Activated naive CD8-positive, alpha-beta T cell treated with anti-CD3 and anti-CD28 coated beads, Interleukin-2, amount 50 U/mL, for 24 hours (primary cell): Measurements from ENCODE around the gene PRR20C.
"Not testable (repeated sequence)": the region's sequence is repeated elsewhere in the genome, so short reads cannot be mapped to it uniquely, and the experiment has no call there.

Experiments
- ATAC-seq: fragments of 150-1000 bp; cut with Tn5 transposase; one replicate; pipeline ENCODE4 v1.10.0; 2021
- DNase-seq: peaks from one replicate; pipeline ENCODE4 v3.0.0; 2021
- H3K27ac Mint-ChIP-seq: one replicate; pipeline ENCODE4 v1.8.0; 2021; ENCODE audit warnings: mild to moderate bottlenecking, mixed read lengths
- H3K27me3 Mint-ChIP-seq: one replicate; pipeline ENCODE4 v1.8.0; 2021; ENCODE audit warnings: mixed read lengths
- H3K36me3 Mint-ChIP-seq: one replicate; pipeline ENCODE4 v1.8.0; 2021; ENCODE audit warnings: low read depth, mixed read lengths
- H3K4me1 Mint-ChIP-seq: one replicate; pipeline ENCODE4 v1.8.0; 2021; ENCODE audit warnings: mixed read lengths
- H3K4me3 Mint-ChIP-seq: one replicate; pipeline ENCODE4 v1.8.0; 2021; ENCODE audit warnings: mild to moderate bottlenecking, moderate library complexity, mixed read lengths
- H3K9me3 Mint-ChIP-seq: one replicate; pipeline ENCODE4 v1.8.0; 2021; ENCODE audit warnings: mixed read lengths

The PRR20C gene

DNA sequence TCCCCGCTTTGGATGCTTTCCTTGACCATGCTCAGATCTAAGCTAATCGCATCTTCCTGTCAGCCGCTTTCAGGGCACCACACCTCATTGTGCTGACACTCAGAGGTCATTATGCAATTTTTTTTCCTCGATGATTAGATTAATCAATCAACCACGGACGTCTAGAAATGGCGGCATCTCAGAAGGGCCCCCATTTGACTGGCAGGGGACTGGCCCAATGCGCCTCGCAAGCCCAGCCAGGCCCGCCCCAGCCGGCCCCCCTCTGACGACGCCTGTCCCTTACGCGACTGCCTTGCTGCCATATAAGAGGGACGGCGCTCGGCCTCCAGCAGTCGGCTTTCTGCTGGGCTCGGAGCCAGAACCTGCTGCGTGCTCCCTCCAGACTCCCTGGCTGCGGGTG lies at the start of gene PRR20C:
PRR20C (plus strand) TSS at position 301 of the 400 bp plus-strand sequence. CDS start 387 bp downstream, outside the sequence.
- ATAC-seq, H3K27ac Mint-ChIP-seq, DNase-seq, H3K4me1 Mint-ChIP-seq, H3K9me3 Mint-ChIP-seq, H3K4me3 Mint-ChIP-seq, H3K27me3 Mint-ChIP-seq, H3K36me3 Mint-ChIP-seq: not testable (repeated sequence)

DNA sequence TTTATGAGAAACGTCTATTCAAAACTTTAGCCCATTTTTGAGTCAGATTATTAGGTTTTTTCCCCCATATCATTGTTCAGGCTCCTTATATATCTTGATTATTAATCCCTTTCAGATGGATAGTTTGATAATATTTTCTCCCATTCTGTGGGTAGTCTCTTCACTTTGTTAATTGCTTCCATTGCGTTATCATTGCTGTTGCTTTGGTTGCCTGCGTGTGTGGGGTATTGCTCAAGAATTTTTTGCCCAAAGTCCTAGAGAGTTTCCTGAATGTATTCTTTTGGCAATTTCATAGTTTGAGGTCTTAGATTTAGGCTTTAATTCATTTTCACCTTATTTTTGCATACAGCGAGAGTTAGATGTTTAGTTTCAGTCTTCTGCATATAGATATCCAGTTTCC lies 38.9 kb upstream of the PRR20C start:
- Mint-ChIP-seq H3K4me3 (no peak overlapping the region), H3K9me3 (peaks cover 8% of the 10 kb centered on the region), H3K27ac (no peak overlapping the region), H3K27me3 (no peaks in the 10 kb centered on the region), H3K36me3 (no peaks in the 10 kb centered on the region), H3K4me1 (no peaks in the 10 kb centered on the region)
- ATAC-seq, result no peak
- no peak for DNase-seq

DNA sequence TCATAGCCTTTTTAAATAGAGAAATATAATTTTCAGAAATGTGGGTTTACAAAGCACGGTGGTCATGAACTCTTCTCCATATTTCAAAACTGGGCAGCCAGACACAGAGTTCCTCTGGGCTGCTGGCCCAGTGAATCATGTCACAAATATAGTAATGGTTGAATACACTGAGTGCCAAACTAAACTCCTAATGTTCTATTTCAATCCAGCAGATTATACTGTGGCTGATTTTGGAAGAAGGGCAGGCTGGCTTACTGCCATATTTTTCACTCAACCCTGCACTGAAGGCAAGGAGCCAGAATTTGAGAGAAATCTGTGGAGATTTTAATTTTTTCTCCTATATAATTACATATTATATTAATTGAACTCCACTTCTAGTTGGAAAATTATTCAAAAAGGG lies 30.2 kb upstream of the PRR20C start:
- Mint-ChIP-seq H3K36me3 (no peaks in the 10 kb centered on the region), H3K4me3 (no peak overlapping the region)

DNA sequence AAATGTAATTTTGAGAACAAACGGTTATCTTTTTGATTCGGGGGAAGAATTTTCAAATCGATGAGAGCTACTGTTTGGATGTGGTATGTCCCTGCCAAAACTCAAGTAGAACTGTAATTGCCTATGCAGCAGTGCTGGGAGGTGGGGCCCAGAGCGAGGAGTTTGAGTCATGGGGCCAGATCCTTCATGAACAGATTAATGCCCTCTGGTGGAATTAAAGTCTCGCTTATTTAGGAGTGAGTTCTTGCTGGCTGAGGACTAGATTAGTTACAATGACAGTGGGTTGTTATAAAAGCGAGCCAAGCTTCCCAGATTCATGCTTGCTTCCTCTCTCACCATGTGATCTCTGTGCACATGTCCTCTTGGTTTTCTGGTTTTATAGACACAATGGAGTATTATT lies 25.0 kb upstream of the PRR20C start:
- Mint-ChIP-seq H3K4me3 (no peak overlapping the region), H3K27ac (no peak overlapping the region), H3K9me3 (peaks cover 7% of the 10 kb centered on the region), H3K27me3 (no peaks in the 10 kb centered on the region), H3K36me3 (no peaks in the 10 kb centered on the region), H3K4me1 (no peaks in the 10 kb centered on the region)
- DNase-seq (no peak), ATAC-seq (no peak)

More for the DNA sequence above, 30.2 kb upstream of the PRR20C start:
- ATAC-seq (no peak), DNase-seq (no peak)
- no peaks in the 10 kb centered on the region for H3K4me1 Mint-ChIP-seq
- H3K27ac Mint-ChIP-seq, result no peak overlapping the region
- peaks cover 14% of the 10 kb centered on the region for H3K9me3 Mint-ChIP-seq
- H3K27me3 Mint-ChIP-seq, result no peaks in the 10 kb centered on the region

DNA sequence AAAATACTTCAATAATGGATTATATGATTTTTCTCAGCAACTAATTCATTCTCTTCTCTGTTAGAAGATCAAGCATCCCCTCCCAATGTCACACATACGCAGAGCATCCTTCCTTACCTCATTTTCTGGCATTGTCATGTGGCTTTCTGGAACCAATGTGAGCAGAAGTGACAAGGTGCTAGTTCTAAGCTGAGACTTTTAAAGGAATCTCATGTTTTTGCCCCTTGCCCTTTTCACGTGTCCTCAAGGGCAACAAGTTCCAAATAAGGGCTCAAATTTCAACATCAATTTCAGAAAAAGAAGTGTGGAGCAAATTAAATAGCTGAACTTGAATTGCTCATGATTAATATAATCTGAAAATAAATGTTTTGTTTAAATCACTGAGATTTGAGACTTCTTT lies 17.8 kb upstream of the PRR20C start:
- Mint-ChIP-seq H3K36me3 (no peaks in the 10 kb centered on the region), H3K27ac (no peak overlapping the region), H3K4me3 (no peak overlapping the region), H3K9me3 (no peaks in the 10 kb centered on the region), H3K4me1 (no peaks in the 10 kb centered on the region), H3K27me3 (no peaks in the 10 kb centered on the region)
- ATAC-seq, result no peak
- DNase-seq, result no peak

DNA sequence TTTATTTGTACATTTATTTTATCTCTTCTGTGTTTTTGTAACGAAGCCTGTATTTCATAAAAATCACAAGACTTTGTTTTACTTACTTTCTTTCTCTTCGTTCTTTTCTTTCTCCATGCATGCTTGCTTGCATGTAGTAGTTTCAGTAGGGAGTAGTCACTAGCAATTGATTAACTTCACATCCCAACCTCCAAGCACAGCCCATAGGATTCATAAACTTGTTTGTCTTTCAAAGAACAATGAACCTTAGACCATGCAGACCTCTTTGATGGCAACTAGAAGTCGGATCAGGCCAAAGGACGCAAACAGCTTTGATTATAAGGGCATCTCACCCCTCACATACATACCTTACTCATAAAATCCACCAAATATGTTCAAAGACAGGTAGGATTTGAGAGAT lies 16.3 kb upstream of the PRR20C start:
- Mint-ChIP-seq H3K4me3 (no peak overlapping the region), H3K27me3 (no peaks in the 10 kb centered on the region), H3K27ac (no peak overlapping the region), H3K36me3 (no peaks in the 10 kb centered on the region), H3K4me1 (no peaks in the 10 kb centered on the region), H3K9me3 (no peaks in the 10 kb centered on the region)
- ATAC-seq (no peak), DNase-seq (no peak)

DNA sequence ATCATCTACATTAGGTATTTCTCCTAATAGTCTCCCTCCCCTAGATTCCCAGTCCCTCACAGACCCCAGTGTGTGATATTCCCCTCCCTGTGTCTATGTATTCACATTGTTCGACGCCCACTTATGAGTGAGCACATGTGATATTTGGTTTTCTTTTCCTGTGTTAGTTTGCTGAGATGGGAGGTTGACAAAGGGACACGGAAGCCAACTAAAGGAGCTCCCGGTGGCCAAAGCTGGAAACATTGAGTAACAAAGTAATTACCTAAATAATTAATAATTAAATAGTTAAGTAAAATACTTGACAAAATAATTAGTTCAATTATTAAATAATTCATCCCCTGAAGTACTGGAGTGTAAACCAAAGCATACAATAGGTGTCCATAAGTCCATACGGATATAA lies 14.9 kb upstream of the PRR20C start:
- DNase-seq (no peak), ATAC-seq (no peak)
- Mint-ChIP-seq H3K4me3 (no peak overlapping the region), H3K36me3 (no peaks in the 10 kb centered on the region), H3K9me3 (no peaks in the 10 kb centered on the region), H3K27ac (no peak overlapping the region), H3K4me1 (no peaks in the 10 kb centered on the region), H3K27me3 (no peaks in the 10 kb centered on the region)

DNA sequence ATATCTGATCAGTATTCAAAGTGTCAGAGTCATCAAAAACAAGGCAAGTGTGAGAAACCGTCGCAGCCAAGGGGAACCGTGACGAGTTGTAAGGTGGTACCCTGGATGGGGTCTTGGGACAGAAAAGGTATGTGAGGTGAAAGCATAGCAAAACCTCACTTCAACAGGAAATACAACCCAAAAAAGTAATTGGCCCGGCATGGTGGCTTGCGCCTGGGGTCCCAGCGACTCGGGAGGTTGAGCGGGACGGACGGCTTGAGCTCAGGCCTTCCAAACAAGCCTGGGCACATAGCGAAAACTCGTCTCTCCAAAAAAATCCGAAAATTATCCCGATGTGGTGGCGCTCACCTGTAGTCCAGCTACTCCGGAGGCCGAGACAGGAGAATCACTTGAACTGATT lies 14.1 kb upstream of the PRR20C start:
- H3K4me1 Mint-ChIP-seq, H3K27me3 Mint-ChIP-seq, DNase-seq, ATAC-seq, H3K36me3 Mint-ChIP-seq, H3K27ac Mint-ChIP-seq, H3K4me3 Mint-ChIP-seq, H3K9me3 Mint-ChIP-seq: not testable (repeated sequence)

DNA sequence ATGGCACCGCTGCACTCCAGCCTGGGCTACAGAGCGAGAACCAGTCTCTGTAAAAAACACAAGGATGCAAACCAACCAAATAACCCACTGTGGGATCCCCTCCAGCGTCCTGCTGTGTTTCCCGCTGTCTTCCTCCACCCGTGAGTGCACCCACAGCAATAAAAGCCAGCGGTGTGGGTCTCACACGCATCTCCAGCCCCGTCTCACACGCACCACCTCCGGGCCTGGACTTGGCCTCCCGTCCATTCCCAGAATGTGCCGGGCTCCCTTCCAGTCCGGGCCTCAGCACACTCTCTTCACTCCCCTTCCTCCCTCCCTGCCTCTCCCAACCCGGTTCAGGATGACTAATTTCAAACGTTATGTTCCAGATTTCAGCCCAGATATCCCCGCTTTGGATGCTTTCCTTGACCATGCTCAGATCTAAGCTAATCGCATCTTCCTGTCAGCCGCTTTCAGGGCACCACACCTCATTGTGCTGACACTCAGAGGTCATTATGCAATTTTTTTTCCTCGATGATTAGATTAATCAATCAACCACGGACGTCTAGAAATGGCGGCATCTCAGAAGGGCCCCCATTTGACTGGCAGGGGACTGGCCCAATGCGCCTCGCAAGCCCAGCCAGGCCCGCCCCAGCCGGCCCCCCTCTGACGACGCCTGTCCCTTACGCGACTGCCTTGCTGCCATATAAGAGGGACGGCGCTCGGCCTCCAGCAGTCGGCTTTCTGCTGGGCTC lies 13.5 kb upstream of the PRR20C start, which contains the start of gene PRR20A:
PRR20A (plus strand) TSS at position 684 of the 734 bp plus-strand sequence. CDS start 387 bp downstream, outside the sequence.
- not testable (repeated sequence) for ATAC-seq, H3K4me1 Mint-ChIP-seq, H3K36me3 Mint-ChIP-seq, H3K9me3 Mint-ChIP-seq, H3K4me3 Mint-ChIP-seq, H3K27me3 Mint-ChIP-seq, DNase-seq, H3K27ac Mint-ChIP-seq

DNA sequence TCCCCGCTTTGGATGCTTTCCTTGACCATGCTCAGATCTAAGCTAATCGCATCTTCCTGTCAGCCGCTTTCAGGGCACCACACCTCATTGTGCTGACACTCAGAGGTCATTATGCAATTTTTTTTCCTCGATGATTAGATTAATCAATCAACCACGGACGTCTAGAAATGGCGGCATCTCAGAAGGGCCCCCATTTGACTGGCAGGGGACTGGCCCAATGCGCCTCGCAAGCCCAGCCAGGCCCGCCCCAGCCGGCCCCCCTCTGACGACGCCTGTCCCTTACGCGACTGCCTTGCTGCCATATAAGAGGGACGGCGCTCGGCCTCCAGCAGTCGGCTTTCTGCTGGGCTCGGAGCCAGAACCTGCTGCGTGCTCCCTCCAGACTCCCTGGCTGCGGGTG lies 6.7 kb upstream of the PRR20C start, which contains the start of gene PRR20B:
PRR20B (plus strand) TSS at position 301 of the 400 bp plus-strand sequence. CDS start 387 bp downstream, outside the sequence.
- DNase-seq, H3K27me3 Mint-ChIP-seq, H3K36me3 Mint-ChIP-seq, H3K4me3 Mint-ChIP-seq, ATAC-seq, H3K4me1 Mint-ChIP-seq, H3K27ac Mint-ChIP-seq, H3K9me3 Mint-ChIP-seq: not testable (repeated sequence)

DNA sequence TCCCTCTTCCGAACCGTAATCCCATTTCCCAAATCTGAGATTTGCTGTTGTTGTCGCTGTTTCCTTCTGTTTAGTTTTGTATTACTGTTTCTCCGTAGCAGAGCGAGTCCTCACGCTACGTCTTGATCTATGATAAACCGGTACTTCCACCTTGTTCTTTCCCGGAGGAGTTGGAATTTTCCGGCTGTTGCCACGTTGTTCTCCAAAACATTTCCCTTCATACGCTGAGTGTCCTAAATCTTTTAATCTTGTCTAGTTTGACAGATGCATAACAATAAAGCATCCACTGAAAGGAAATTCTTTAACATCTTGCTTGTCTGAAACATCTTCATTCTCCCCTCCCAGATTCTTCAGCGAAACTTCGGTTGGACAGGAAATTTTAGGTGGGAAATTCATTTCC lies 5.8 kb upstream of the PRR20C start:
- DNase-seq, H3K4me1 Mint-ChIP-seq, H3K36me3 Mint-ChIP-seq, H3K27me3 Mint-ChIP-seq, ATAC-seq, H3K4me3 Mint-ChIP-seq, H3K27ac Mint-ChIP-seq, H3K9me3 Mint-ChIP-seq: not testable (repeated sequence)

DNA sequence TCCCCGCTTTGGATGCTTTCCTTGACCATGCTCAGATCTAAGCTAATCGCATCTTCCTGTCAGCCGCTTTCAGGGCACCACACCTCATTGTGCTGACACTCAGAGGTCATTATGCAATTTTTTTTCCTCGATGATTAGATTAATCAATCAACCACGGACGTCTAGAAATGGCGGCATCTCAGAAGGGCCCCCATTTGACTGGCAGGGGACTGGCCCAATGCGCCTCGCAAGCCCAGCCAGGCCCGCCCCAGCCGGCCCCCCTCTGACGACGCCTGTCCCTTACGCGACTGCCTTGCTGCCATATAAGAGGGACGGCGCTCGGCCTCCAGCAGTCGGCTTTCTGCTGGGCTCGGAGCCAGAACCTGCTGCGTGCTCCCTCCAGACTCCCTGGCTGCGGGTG lies 6.5 kb downstream of the PRR20C start, which contains the start of gene PRR20D:
PRR20D (plus strand) TSS at position 301 of the 400 bp plus-strand sequence. CDS start 387 bp downstream, outside the sequence.
- not testable (repeated sequence) for H3K9me3 Mint-ChIP-seq, H3K4me3 Mint-ChIP-seq, ATAC-seq, H3K36me3 Mint-ChIP-seq, H3K27ac Mint-ChIP-seq, DNase-seq, H3K27me3 Mint-ChIP-seq, H3K4me1 Mint-ChIP-seq

DNA sequence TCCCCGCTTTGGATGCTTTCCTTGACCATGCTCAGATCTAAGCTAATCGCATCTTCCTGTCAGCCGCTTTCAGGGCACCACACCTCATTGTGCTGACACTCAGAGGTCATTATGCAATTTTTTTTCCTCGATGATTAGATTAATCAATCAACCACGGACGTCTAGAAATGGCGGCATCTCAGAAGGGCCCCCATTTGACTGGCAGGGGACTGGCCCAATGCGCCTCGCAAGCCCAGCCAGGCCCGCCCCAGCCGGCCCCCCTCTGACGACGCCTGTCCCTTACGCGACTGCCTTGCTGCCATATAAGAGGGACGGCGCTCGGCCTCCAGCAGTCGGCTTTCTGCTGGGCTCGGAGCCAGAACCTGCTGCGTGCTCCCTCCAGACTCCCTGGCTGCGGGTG lies 13.0 kb downstream of the PRR20C start, which contains the start of gene PRR20E:
PRR20E (plus strand) TSS at position 301 of the 400 bp plus-strand sequence. CDS start 387 bp downstream, outside the sequence.
- not testable (repeated sequence) for H3K4me1 Mint-ChIP-seq, H3K36me3 Mint-ChIP-seq, ATAC-seq, H3K9me3 Mint-ChIP-seq, H3K27ac Mint-ChIP-seq, H3K27me3 Mint-ChIP-seq, DNase-seq, H3K4me3 Mint-ChIP-seq

DNA sequence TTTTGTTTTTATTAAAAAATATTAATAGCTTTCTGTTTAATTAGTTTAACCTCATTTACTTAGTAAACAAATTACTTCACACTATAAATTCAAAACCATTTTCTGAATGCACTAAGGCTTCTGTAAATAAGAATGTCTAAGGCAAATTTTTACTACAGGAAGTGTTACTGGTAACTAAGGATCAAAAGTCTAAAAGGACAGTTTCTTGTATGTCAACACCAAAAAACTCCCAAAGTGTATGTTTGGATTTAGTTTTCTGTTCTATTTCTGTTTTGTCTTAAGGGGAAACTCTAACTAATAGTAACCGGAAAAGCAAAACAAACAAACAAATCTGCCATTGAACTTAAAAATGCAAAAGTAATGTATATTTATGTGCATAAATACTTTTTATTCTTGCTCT lies 37.8 kb downstream of the PRR20C start:
- DNase-seq (no peak), ATAC-seq (no peak)
- H3K4me3 Mint-ChIP-seq, result no peak overlapping the region
- H3K36me3 Mint-ChIP-seq, result no peaks in the 10 kb centered on the region
- H3K27ac Mint-ChIP-seq, result no peak overlapping the region
- peaks cover 12% of the 10 kb centered on the region for H3K9me3 Mint-ChIP-seq
- H3K4me1 Mint-ChIP-seq, result no peaks in the 10 kb centered on the region
- H3K27me3 Mint-ChIP-seq, result no peaks in the 10 kb centered on the region
